Mesothelial cell of epicardium (in vitro differentiated cells): ENCODE measurements around the gene LAMB1. TPM values are rescaled to one million over a fixed set of nuclear protein-coding genes. Genes with fewer than 3 reads are reported as not detected.
"Not testable (repeated sequence)": the region's sequence is repeated elsewhere in the genome, so short reads cannot be mapped to it uniquely, and the experiment has no call there.

ENCODE experiments used
- DNase-seq, 2 experiments: peaks; one replicate each; pipeline ENCODE4 v3.0.0; 2021; ENCODE audit warnings: low spot score in 2 of 2; ENCODE audit not compliant: unreplicated experiment in 2 of 2
- H3K27ac Mint-ChIP-seq: 2 replicates; pipeline ENCODE4 v1.8.0; 2021; ENCODE audit warnings: mixed read lengths
- H3K27me3 Mint-ChIP-seq: 2 replicates; pipeline ENCODE4 v1.8.0; 2021; ENCODE audit warnings: low read depth, mixed read lengths
- H3K36me3 Mint-ChIP-seq: 2 replicates; pipeline ENCODE4 v1.8.0; 2021; ENCODE audit warnings: mixed read lengths
- H3K4me1 Mint-ChIP-seq: 2 replicates; pipeline ENCODE4 v1.8.0; 2021; ENCODE audit warnings: mixed read lengths
- H3K4me3 Mint-ChIP-seq: 2 replicates; pipeline ENCODE4 v1.8.0; 2021; ENCODE audit warnings: mild to moderate bottlenecking, moderate library complexity, mixed read lengths
- H3K9me3 Mint-ChIP-seq: 2 replicates; pipeline ENCODE4 v1.8.0; 2021; ENCODE audit warnings: mixed read lengths
- total RNA-seq: library from RNA; stranded (reverse); gene quantifications from 3 replicates; pipeline ENCODE4 v1.2.1, GENCODE V29; 2021
- TF ChIP-seq, protein P1 (sequence below): fragments of 200-600 bp; sonication (generic); IDR thresholded peaks from one replicate; pipeline ENCODE4 v1.5.0; 2021; ENCODE audit warnings: antibody characterized with exemption; ENCODE audit not compliant: unreplicated experiment

Gene LAMB1
- total RNA-seq, 1 donor from 2014 or later, result 593 TPM

DNA sequence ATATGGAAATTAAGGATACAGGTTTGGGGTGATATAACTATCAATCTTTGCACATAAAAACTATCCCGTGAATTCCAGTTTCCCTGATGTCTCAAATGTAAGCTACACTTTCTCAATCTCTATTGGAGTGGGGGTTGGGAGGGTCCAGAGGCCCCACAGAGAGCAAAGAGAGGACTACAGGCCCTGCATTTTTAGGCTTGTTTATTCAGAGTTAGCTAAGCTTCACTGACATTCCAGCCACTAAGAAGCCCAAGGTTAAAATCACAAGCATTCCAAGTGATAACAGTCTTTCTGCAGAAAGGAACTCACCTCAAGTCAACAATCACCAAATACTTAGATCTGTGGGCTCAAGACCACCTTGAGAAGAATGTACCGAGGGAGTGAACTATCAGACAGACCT lies 31.6 kb upstream of the LAMB1 start:
- Mint-ChIP-seq H3K27me3 (no peaks in the 10 kb centered on the region), H3K9me3 (no peaks in the 10 kb centered on the region), H3K4me1 (peaks cover 35% of the 10 kb centered on the region), H3K36me3 (no peaks in the 10 kb centered on the region), H3K4me3 (no peak overlapping the region), H3K27ac (peak overlapping the region; percentile 91)
- DNase-seq, result no peak
- TF ChIP-seq, protein P1, sequence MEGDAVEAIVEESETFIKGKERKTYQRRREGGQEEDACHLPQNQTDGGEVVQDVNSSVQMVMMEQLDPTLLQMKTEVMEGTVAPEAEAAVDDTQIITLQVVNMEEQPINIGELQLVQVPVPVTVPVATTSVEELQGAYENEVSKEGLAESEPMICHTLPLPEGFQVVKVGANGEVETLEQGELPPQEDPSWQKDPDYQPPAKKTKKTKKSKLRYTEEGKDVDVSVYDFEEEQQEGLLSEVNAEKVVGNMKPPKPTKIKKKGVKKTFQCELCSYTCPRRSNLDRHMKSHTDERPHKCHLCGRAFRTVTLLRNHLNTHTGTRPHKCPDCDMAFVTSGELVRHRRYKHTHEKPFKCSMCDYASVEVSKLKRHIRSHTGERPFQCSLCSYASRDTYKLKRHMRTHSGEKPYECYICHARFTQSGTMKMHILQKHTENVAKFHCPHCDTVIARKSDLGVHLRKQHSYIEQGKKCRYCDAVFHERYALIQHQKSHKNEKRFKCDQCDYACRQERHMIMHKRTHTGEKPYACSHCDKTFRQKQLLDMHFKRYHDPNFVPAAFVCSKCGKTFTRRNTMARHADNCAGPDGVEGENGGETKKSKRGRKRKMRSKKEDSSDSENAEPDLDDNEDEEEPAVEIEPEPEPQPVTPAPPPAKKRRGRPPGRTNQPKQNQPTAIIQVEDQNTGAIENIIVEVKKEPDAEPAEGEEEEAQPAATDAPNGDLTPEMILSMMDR, result no peak

DNA sequence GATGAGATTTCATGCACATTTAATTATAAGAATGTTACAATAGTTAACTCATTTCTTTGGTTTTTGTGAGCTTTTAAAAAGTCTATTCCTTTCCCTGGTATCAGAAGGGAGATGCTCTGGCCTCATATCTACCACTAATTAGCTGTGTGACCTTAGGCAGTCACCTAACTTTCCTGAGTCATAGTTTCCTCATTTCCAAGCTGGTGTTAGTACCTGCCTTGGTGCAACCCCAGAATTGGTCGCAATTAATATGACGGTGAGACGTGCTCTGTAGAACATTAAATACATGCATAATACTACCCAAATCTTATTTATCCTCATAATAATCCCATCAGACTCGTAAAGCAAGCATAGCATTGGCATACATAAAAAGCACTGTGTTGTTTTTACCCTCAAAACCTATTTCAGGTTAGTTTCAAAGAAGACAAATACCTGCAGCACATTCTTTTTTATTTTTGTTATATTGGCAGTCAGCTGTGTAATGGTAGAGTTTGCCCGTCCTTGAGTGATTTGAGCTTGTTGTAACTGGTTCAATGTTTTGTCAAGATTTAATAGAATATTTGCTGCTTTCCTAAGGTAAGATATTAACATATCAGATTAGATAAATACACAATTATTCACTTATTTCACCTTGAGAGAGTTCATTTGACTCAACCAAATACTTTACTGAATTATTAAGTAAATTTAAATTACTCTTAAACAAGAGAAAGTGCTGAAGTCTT lies 31.0 kb upstream of the LAMB1 start:
- Mint-ChIP-seq H3K4me3 (no peak overlapping the region), H3K27me3 (no peaks in the 10 kb centered on the region)

DNA sequence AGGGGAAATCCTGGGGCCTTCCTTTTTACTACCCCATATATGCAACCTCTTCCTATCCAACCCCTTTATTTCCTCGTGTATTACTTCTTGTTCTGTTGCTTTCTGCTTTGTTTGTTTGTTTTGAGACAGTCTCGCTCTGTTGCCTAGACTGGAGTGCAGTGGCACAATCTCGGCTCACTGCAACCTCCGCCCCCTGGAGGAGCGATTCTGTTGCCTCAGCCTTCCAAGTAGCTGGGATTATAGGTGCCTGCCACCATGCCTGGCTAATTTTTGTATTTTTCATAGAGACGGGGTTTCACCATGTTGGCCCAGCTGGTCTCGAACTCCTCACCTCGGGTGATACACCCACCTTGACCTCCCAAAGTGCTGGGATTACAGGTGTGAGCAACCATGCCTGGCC lies 30.3 kb upstream of the LAMB1 start:
- H3K9me3 Mint-ChIP-seq, H3K27me3 Mint-ChIP-seq, DNase-seq, H3K36me3 Mint-ChIP-seq, H3K27ac Mint-ChIP-seq, H3K4me3 Mint-ChIP-seq: not testable (repeated sequence)
- H3K4me1 Mint-ChIP-seq, result peaks cover 31% of the 10 kb centered on the region

More for the DNA sequence above, 31.0 kb upstream of the LAMB1 start:
- TF ChIP-seq, protein P1, result no peak
- peaks cover 37% of the 10 kb centered on the region for H3K4me1 Mint-ChIP-seq
- H3K27ac Mint-ChIP-seq, result peak overlapping the region; percentile 17
- H3K36me3 Mint-ChIP-seq, result no peaks in the 10 kb centered on the region
- no peaks in the 10 kb centered on the region for H3K9me3 Mint-ChIP-seq
- DNase-seq, result no peak

DNA sequence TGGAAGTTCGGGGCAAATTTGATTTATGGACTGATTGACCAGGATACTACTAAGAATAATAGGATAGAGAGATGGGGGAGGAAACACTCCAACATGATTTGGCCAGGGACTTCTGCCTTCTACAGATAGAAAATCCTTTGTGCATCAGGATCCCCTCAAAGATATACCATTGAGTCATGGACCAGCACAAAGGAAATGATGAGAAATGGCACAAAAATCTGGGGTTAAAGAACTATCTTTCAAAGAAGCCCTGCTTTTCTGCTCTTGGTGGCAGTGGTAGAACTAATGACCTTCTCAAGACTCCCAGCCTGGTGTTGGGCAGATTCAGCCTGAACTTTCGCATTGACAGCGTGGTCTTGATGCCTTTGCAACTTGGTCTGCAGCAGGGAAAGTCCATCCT lies 27.6 kb upstream of the LAMB1 start:
- H3K4me1 Mint-ChIP-seq, result peaks cover 30% of the 10 kb centered on the region
- no peak for DNase-seq
- no peak overlapping the region for H3K4me3 Mint-ChIP-seq
- no peaks in the 10 kb centered on the region for H3K36me3 Mint-ChIP-seq
- no peaks in the 10 kb centered on the region for H3K9me3 Mint-ChIP-seq
- TF ChIP-seq, protein P1, result no peak
- H3K27me3 Mint-ChIP-seq, result no peaks in the 10 kb centered on the region
- H3K27ac Mint-ChIP-seq, result no peak overlapping the region

DNA sequence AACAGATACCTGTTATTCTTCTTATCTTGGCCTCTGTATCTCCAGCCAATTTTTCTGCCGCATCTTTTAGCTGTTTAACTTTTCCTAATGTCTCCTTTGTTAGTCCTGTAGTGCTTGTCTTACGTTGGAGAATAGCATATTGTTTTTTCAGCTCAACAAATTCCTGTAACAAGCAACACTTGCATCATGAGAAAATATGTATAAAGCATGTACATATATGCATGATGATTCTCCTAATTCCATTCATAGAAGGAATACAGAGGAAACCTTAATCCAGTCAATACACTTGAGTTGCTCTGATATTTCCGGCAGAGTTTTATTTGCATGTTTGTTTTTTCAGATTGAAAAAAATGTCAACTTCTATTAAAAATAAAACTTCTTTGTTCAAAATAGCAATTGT lies 26.1 kb upstream of the LAMB1 start:
- no peaks in the 10 kb centered on the region for H3K36me3 Mint-ChIP-seq
- H3K27ac Mint-ChIP-seq, result no peak overlapping the region
- TF ChIP-seq, protein P1, result no peak

DNA sequence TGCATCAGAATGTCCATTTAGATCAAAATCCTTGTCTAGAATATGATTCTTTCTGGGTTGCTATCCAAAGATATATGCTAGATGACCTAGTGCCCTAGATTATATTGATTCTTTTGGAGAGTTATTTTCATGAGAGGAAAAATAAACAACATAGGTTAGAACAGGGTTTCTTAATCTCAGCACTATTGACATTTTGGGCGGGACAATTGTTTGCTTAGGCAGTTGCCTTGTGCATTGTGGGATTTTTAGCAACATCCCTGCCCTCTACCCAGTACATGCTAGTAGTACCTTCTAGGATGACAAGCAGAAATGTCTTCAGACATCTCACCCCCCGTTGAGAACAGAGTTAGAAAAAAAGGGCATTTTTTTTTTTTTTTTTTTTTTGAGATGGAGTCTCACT lies 25.1 kb upstream of the LAMB1 start:
- Mint-ChIP-seq H3K4me3 (no peak overlapping the region), H3K27me3 (no peaks in the 10 kb centered on the region), H3K27ac (no peak overlapping the region), H3K9me3 (no peaks in the 10 kb centered on the region), H3K36me3 (no peaks in the 10 kb centered on the region), H3K4me1 (peaks cover 34% of the 10 kb centered on the region)
- TF ChIP-seq, protein P1, result no peak
- DNase-seq, result no peak

More for the DNA sequence above, 26.1 kb upstream of the LAMB1 start:
- no peaks in the 10 kb centered on the region for H3K9me3 Mint-ChIP-seq
- H3K4me3 Mint-ChIP-seq, result no peak overlapping the region
- peaks cover 32% of the 10 kb centered on the region for H3K4me1 Mint-ChIP-seq
- H3K27me3 Mint-ChIP-seq, result no peaks in the 10 kb centered on the region
- no peak for DNase-seq
